ENCODE results near the gene EBLN2. TPM values are rescaled to one million over a fixed set of nuclear protein-coding genes. Genes with fewer than 3 reads are reported as not detected.

EBLN2 gene
- total RNA-seq, 4 donors from 2014 or later: 0.93 to 3.7 (median 1.5) TPM

DNA sequence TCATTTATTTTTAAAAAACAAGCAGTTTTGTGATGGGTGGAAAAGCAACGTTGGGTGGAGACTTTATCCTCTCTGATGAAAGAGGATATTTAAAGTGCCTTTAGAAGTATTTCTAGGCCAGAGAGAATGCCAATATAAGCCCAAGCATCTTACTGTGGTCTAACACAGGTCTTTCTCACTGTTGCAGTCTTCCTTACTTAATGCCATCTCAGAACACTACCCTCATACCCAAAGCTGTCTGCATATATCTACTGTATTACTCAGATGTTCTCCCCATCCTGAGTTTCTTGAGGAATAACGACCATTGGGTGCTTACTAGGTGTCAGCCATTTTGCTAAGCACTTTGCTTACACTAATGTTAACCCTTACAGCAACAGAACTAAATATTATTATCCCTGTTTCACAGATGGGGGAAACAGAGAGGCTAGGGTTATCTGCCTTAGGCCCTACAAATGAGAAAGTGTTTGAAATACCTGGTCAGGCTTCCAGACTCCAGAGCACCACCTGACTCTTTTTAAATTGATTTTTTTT lies 29.8 kb upstream of the EBLN2 start:
- intact Hi-C loops (cut with DNase I; ENCODE audit: low total_unique reads): no loop called here
- 35 to 45% methylated on average over 2 of the region's 2 CpGs for WGBS, 2 donors
- no peak overlapping the region for H3K4me3 ChIP-seq (ENCODE audit: low read depth, poor library complexity, severe bottlenecking)
- TF ChIP-seq POLR2A (IDR thresholded peaks at IDR 0.05): no peak
- TF ChIP-seq, protein P1, sequence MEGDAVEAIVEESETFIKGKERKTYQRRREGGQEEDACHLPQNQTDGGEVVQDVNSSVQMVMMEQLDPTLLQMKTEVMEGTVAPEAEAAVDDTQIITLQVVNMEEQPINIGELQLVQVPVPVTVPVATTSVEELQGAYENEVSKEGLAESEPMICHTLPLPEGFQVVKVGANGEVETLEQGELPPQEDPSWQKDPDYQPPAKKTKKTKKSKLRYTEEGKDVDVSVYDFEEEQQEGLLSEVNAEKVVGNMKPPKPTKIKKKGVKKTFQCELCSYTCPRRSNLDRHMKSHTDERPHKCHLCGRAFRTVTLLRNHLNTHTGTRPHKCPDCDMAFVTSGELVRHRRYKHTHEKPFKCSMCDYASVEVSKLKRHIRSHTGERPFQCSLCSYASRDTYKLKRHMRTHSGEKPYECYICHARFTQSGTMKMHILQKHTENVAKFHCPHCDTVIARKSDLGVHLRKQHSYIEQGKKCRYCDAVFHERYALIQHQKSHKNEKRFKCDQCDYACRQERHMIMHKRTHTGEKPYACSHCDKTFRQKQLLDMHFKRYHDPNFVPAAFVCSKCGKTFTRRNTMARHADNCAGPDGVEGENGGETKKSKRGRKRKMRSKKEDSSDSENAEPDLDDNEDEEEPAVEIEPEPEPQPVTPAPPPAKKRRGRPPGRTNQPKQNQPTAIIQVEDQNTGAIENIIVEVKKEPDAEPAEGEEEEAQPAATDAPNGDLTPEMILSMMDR (IDR thresholded peaks at IDR 0.05): no peak
- no peak for DNase-seq (ENCODE audit: low spot score in 2 of 2)

DNA sequence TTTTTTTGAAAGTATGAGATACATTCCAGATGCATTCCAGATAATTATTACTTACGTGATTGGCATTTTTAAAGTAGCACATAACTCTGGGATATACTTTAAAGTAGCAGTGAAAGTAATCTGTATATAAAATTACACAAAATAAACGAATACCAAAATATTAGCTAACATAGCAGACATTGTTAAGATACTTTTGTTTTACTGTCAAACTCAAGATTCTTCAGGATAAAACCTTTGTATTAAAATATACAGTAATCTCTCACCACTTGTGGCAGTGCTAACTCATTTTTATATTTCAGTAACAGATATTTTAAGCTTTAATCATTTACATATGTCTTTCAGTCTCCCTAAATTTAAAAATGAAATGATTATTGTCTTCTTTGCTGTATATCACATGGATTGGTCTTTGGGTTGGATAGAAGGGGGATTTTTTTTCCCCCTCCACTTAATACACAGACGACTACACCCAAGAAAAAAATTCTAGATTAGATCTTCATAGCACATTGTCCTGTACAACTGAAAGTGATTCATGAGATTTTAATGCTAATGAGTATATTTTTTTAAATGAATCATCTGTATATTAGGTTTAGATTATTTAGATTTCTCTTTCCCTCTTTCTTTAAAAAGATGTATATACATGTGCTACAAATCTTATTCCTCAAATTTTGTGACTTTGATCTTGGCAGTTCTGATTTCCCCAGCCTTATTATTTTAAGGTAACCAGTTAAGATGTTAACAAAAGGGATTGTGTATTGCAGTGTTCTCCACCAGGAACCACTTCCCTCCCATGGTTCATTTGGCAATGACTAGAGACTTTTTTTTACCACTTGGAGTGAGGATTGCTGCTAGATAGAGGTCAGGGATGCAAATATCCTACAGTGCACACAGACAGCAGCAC lies 24.5 kb upstream of the EBLN2 start:
- TF ChIP-seq, protein P1 (IDR thresholded peaks at IDR 0.05): no peak
- no peak for TF ChIP-seq POLR2A (IDR thresholded peaks at IDR 0.05)
- no peak for DNase-seq (ENCODE audit: low spot score in 2 of 2)
- H3K4me3 ChIP-seq (ENCODE audit: low read depth, poor library complexity, severe bottlenecking): no peak overlapping the region
- intact Hi-C loops (cut with DNase I; ENCODE audit: low total_unique reads): no loop called here
- WGBS, 2 donors: 39 to 44% methylated on average over 3 of the region's 3 CpGs

DNA sequence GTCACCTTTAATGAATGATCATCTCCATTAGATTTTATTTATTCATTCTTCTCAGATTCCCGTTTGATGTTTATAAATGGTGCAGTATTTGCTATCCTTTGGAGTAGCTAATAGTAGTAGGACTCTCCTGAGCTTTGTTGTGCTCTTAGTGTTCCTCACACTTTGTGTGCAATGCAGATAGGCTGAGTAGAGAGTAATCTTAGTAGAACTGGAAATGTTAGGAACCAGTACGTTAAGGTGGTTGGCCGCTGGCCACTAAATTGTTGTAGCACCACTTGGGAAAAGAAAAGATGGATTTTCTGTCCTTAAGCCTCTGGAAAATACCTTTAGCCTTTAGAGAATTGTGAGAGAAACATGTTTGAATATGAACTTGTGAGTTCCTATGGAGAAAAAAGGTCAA lies 19.9 kb upstream of the EBLN2 start:
- no peak for DNase-seq (ENCODE audit: low spot score in 2 of 2)
- TF ChIP-seq, protein P1 (IDR thresholded peaks at IDR 0.05): no peak
- TF ChIP-seq POLR2A (IDR thresholded peaks at IDR 0.05): no peak

DNA sequence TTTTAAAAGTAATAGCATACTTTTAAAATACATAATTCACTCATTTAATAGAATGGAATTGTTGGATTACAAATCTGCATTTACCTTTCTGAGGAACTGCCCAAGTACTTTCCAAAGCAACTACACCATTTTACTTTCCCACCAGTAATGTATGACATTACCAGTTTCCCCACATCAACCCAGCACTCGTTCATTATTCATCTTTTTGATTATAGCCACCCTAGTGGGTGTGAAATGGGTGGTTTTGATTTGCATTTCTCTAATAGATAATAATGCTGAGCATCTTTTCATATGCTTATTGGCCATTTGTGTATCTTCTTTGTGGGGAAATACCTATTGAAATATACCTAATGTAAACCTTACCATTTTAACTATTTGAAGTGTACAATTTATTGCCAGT lies 18.0 kb upstream of the EBLN2 start:
- no peak for DNase-seq (ENCODE audit: low spot score in 2 of 2)
- no peak overlapping the region for H3K4me3 ChIP-seq (ENCODE audit: low read depth, poor library complexity, severe bottlenecking)
- no peak for TF ChIP-seq POLR2A (IDR thresholded peaks at IDR 0.05)
- TF ChIP-seq, protein P1 (IDR thresholded peaks at IDR 0.05): no peak
- WGBS, 2 donors: 67 to 78% methylated on average over 1 of the region's 1 CpG
- intact Hi-C loops (cut with DNase I; ENCODE audit: low total_unique reads): no loop called here

More for the DNA sequence above, 19.9 kb upstream of the EBLN2 start:
- WGBS, 2 donors: 35 to 40% methylated on average over 3 of the region's 3 CpGs
- no peak overlapping the region for H3K4me3 ChIP-seq (ENCODE audit: low read depth, poor library complexity, severe bottlenecking)
- intact Hi-C loops (cut with DNase I; ENCODE audit: low total_unique reads): no loop called here

DNA sequence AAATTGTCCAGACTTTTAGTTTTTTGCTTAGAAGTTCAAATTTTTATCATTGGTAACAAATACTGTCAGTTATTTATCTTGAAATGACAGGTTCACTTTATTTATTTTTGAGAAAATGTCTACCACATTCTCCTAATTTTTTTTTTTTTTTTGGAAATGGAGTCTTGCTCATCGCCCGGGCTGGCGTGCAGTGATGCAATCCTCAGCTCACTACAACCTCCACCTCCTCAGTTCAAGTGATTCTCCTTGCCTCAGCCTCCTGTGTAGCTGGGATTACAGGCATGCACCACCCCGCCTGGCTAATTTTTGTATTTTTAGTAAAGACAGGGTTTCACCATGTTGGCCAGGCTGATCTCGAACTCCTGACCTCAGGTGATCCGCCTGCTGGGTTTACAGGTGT lies 16.1 kb upstream of the EBLN2 start:
- TF ChIP-seq POLR2A (IDR thresholded peaks at IDR 0.05): no peak
- TF ChIP-seq, protein P1 (IDR thresholded peaks at IDR 0.05): no peak
- H3K4me3 ChIP-seq (ENCODE audit: low read depth, poor library complexity, severe bottlenecking): no peak overlapping the region
- intact Hi-C loops (cut with DNase I; ENCODE audit: low total_unique reads): no loop called here
- 85 to 89% methylated on average over 6 of the region's 6 CpGs for WGBS, 2 donors
- no peak for DNase-seq (ENCODE audit: low spot score in 2 of 2)

All from lower leg skin (tissue), 4 donors.